Measurements from ENCODE around the gene CSRNP3.

DNA sequence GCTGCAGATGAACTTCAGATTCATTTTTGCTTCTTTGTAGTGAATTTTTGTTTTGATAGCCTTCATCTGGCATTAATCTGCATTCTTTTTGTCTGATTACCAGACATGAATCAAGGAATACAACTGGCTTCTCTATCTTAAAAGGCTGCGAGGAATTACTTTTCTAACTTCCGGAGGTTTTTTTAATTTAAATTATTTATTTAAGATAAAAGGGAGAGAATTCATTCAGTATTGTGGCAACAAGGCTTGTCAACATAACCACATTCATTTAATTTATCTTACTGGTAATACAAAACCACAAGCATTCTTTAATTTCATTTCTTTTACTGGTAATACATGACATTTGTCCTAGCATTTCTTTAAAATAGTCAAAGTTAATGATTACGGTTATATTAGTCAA lies 36.0 kb downstream of the CSRNP3 start:
- no peak for TF ChIP-seq EZH2 (IDR thresholded peaks at IDR 0.05)
- TF ChIP-seq FOXP2 (optimal IDR thresholded peaks at IDR 0.05; ENCODE audit: control extremely low read depth, extremely low read length, insufficient read depth) = no peak
- no peak; the same call in 1 of the 2 replicates for TF ChIP-seq POLR2AphosphoS5 (IDR thresholded peaks at IDR 0.05; ENCODE audit: borderline replicate concordance, low read depth, low read length)

Measured in SK-N-MC (cell line).